Neural cell (in vitro differentiated cells): ENCODE measurements around the gene TTC32. TPM values are rescaled to one million over a fixed set of nuclear protein-coding genes. Genes with fewer than 3 reads are reported as not detected.
"Not testable (repeated sequence)": the region's sequence is repeated elsewhere in the genome, so short reads cannot be mapped to it uniquely, and the experiment has no call there.

Experiments
- H2AFZ ChIP-seq: fragments of 200-600, 300-800 bp; sonication (generic), shearing (Covaris generic); 2 replicates; pipeline ENCODE4 v1.6.0; 2014; ENCODE audit warnings: low read depth, mild to moderate bottlenecking, antibody characterized with exemption, low read length, moderate library complexity
- H3F3A ChIP-seq: fragments of 200-600 bp; shearing (Covaris generic); 2 replicates; pipeline ENCODE4 v1.6.1; 2016; ENCODE audit warnings: mild to moderate bottlenecking, moderate library complexity, mixed read lengths, antibody characterized with exemption, low read length; ENCODE audit not compliant: insufficient read depth, poor library complexity, severe bottlenecking
- H3K27ac ChIP-seq: fragments of 200-600, 300-800 bp; sonication (generic), shearing (Covaris generic); 2 replicates; pipeline ENCODE4 v1.5.1; 2014; ENCODE audit warnings: mild to moderate bottlenecking, low read length, moderate library complexity
- H3K27me3 ChIP-seq: fragments of 300-800, 200-600 bp; sonication (generic), shearing (Covaris generic); 2 replicates; pipeline ENCODE4 v1.6.0; 2014; ENCODE audit warnings: mild to moderate bottlenecking, low read depth, low read length, moderate library complexity; ENCODE audit not compliant: insufficient read depth
- H3K36me3 ChIP-seq: fragments of 300-800, 200-600 bp; sonication (generic), shearing (Covaris generic); 2 replicates; pipeline ENCODE4 v1.5.1; 2014; ENCODE audit warnings: mild to moderate bottlenecking, antibody characterized with exemption, low read length, moderate library complexity; ENCODE audit not compliant: insufficient read depth
- H3K4me2 ChIP-seq: fragments of 300-800, 200-600 bp; sonication (generic), shearing (Covaris generic); 2 replicates; pipeline ENCODE4 v1.6.0; 2014; ENCODE audit warnings: mild to moderate bottlenecking, low read length
- H3K4me3 ChIP-seq: fragments of 300-800, 200-600 bp; sonication (generic), shearing (Covaris generic); 2 replicates; pipeline ENCODE4 v1.5.1; 2014; ENCODE audit warnings: mild to moderate bottlenecking, low read length, moderate library complexity
- H3K79me2 ChIP-seq: fragments of 200-600 bp; shearing (Covaris generic); replicated peaks from 2 replicates; pipeline ENCODE4 v1.6.0; 2014; ENCODE audit warnings: mild to moderate bottlenecking, low read length, moderate library complexity; ENCODE audit not compliant: insufficient read depth
- H3K9ac ChIP-seq: fragments of 300-800, 200-600 bp; sonication (generic), shearing (Covaris generic); 2 replicates; pipeline ENCODE4 v1.6.1; 2016; ENCODE audit warnings: mild to moderate bottlenecking, low read length, mixed read lengths
- H3K9me2 ChIP-seq: fragments of 200-600 bp; shearing (Covaris generic); 2 replicates; pipeline ENCODE4 v1.6.1; 2016; ENCODE audit warnings: mild to moderate bottlenecking, low read length, mixed read lengths; ENCODE audit not compliant: insufficient read depth
- H3K9me3 ChIP-seq: fragments of 200-600, 300-800 bp; sonication (generic), shearing (Covaris generic); 2 replicates; pipeline ENCODE4 v1.6.1; 2016; ENCODE audit warnings: mild to moderate bottlenecking, mixed run types, low read length, moderate library complexity, mixed read lengths
- H4K20me1 ChIP-seq: fragments of 200-600 bp; shearing (Covaris generic); 2 replicates; pipeline ENCODE4 v1.6.1; 2016; ENCODE audit warnings: mild to moderate bottlenecking, mixed run types; ENCODE audit not compliant: insufficient read depth
- CTCF ChIP-seq: fragments of 450-650 bp; IDR thresholded peaks from 2 replicates; pipeline ENCODE4 v1.5.1; 2014; ENCODE audit warnings: antibody characterized with exemption, mild to moderate bottlenecking, moderate library complexity; ENCODE audit not compliant: poor library complexity, severe bottlenecking
- EP300 ChIP-seq: fragments of 450-650 bp; conservative IDR thresholded peaks from 2 replicates; pipeline ENCODE4 v1.6.1; 2014; ENCODE audit warnings: antibody characterized with exemption, mild to moderate bottlenecking, moderate library complexity; ENCODE audit not compliant: poor library complexity, severe bottlenecking
- EZH2 ChIP-seq: fragments of 200-600, 300-800 bp; shearing (Covaris generic), sonication (generic); IDR thresholded peaks from 2 replicates; pipeline ENCODE4 v1.6.1; 2014; ENCODE audit warnings: antibody characterized with exemption, low read length, borderline replicate concordance, mild to moderate bottlenecking; ENCODE audit not compliant: insufficient read depth, poor library complexity, severe bottlenecking
- MXI1 ChIP-seq: fragments of 450-650 bp; conservative IDR thresholded peaks from 2 replicates; pipeline ENCODE4 v1.6.1; 2014; ENCODE audit warnings: antibody characterized with exemption, mild to moderate bottlenecking; ENCODE audit not compliant: poor library complexity, severe bottlenecking
- POLR2AphosphoS5 ChIP-seq: IDR thresholded peaks from 2 replicates; pipeline ENCODE4 v1.6.1; 2012
- RAD21 ChIP-seq: fragments of 450-650 bp; conservative IDR thresholded peaks from 2 replicates; pipeline ENCODE4 v1.6.1; 2014; ENCODE audit warnings: antibody characterized with exemption, mild to moderate bottlenecking, moderate library complexity
- SMC3 ChIP-seq: fragments of 450-650 bp; conservative IDR thresholded peaks from 2 replicates; pipeline ENCODE4 v1.6.1; 2014; ENCODE audit warnings: antibody characterized with exemption, mild to moderate bottlenecking, moderate library complexity; ENCODE audit not compliant: poor library complexity
- TAF1 ChIP-seq: IDR thresholded peaks from 2 replicates; pipeline ENCODE4 v1.6.1; 2012; ENCODE audit warnings: low read depth
- polyA plus RNA-seq: library from polyadenylated mRNA; depleted of rRNA; stranded (reverse); fragments of >200 nt; gene quantifications from 2 replicates; pipeline ENCODE4 v1.2.3, GENCODE V29; 2014
- TF ChIP-seq, protein P1 (sequence below): IDR thresholded peaks from 2 replicates; pipeline ENCODE4 v1.6.1; 2012; ENCODE audit warnings: borderline replicate concordance

TTC32 gene
- polyA plus RNA-seq, 1 donor from 2014 or later = 106 TPM

GRCh38 chr2:19881221-19881907, 20.4 kb downstream of the TTC32 start:
- Histone ChIP-seq H3K36me3 (no peaks in the 10 kb centered on the region), H3F3A (no peaks in the 10 kb centered on the region), H2AFZ (no peak overlapping the region), H3K27me3 (no peaks in the 10 kb centered on the region), H3K4me2 (no peak overlapping the region), H3K9ac (no peak overlapping the region), H3K4me3 (no peak overlapping the region), H3K9me2 (no peaks in the 10 kb centered on the region), H3K79me2 (no peaks in the 10 kb centered on the region), H4K20me1 (no peaks in the 10 kb centered on the region), H3K9me3 (no peaks in the 10 kb centered on the region), H3K27ac (no peak overlapping the region)
- TF ChIP-seq RAD21 (no peak), MXI1 (no peak), TAF1 (no peak), EZH2 (no peak), EP300 (no peak), CTCF (no peak), POLR2AphosphoS5 (no peak), SMC3 (no peak)
- TF ChIP-seq, protein P1, sequence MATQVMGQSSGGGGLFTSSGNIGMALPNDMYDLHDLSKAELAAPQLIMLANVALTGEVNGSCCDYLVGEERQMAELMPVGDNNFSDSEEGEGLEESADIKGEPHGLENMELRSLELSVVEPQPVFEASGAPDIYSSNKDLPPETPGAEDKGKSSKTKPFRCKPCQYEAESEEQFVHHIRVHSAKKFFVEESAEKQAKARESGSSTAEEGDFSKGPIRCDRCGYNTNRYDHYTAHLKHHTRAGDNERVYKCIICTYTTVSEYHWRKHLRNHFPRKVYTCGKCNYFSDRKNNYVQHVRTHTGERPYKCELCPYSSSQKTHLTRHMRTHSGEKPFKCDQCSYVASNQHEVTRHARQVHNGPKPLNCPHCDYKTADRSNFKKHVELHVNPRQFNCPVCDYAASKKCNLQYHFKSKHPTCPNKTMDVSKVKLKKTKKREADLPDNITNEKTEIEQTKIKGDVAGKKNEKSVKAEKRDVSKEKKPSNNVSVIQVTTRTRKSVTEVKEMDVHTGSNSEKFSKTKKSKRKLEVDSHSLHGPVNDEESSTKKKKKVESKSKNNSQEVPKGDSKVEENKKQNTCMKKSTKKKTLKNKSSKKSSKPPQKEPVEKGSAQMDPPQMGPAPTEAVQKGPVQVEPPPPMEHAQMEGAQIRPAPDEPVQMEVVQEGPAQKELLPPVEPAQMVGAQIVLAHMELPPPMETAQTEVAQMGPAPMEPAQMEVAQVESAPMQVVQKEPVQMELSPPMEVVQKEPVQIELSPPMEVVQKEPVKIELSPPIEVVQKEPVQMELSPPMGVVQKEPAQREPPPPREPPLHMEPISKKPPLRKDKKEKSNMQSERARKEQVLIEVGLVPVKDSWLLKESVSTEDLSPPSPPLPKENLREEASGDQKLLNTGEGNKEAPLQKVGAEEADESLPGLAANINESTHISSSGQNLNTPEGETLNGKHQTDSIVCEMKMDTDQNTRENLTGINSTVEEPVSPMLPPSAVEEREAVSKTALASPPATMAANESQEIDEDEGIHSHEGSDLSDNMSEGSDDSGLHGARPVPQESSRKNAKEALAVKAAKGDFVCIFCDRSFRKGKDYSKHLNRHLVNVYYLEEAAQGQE = no peak

GRCh38 chr2:19880191-19880590, 21.6 kb downstream of the TTC32 start:
- not testable (repeated sequence) for H3F3A ChIP-seq, H3K79me2 ChIP-seq, H3K9ac ChIP-seq, H3K27ac ChIP-seq, H3K9me2 ChIP-seq, H3K4me3 ChIP-seq, H3K36me3 ChIP-seq, H4K20me1 ChIP-seq, H3K27me3 ChIP-seq, H2AFZ ChIP-seq, H3K9me3 ChIP-seq, H3K4me2 ChIP-seq

- Histone ChIP-seq H3F3A (no peaks in the 10 kb centered on the region), H2AFZ (no peak overlapping the region), H4K20me1 (no peaks in the 10 kb centered on the region), H3K9ac (no peak overlapping the region), H3K4me2 (no peak overlapping the region), H3K9me2 (no peaks in the 10 kb centered on the region), H3K36me3 (no peaks in the 10 kb centered on the region), H3K27me3 (no peaks in the 10 kb centered on the region), H3K9me3 (no peaks in the 10 kb centered on the region), H3K27ac (no peak overlapping the region), H3K4me3 (no peak overlapping the region), H3K79me2 (no peaks in the 10 kb centered on the region)
- TF ChIP-seq, protein P1 = no peak
- TF ChIP-seq MXI1 (no peak), SMC3 (no peak), RAD21 (no peak), EZH2 (no peak), EP300 (no peak), CTCF (no peak), POLR2AphosphoS5 (no peak), TAF1 (no peak)
Measured at GRCh38 chr2:19879120-19879519, 22.7 kb downstream of the TTC32 start.
